IMR-90 (cell line): Measurements from ENCODE around the gene OR6C74. TPM values are rescaled to one million over a fixed set of nuclear protein-coding genes. Genes with fewer than 3 reads are reported as not detected.

ENCODE experiments used
- ATAC-seq: fragments of 200-7000 bp; cut with Tn5 transposase; 2 replicates; pipeline ENCODE4 v1.9.1; 2020; ENCODE audit warnings: low read depth, mild to moderate bottlenecking, moderate library complexity
- BruUV-seq: library from RNA; stranded (reverse); fragments of 400-500 nt; replicated peaks from 2 replicates; lab custom pipeline; 2021; lab: Mats Ljungman, UMichigan
- CTCF ChIA-PET: fragments of 300-600 bp; formaldehyde crosslinking; extraction: SDS; loops from one replicate; lab custom pipeline; 2021; ENCODE audit warnings: antibody characterized with exemption; lab: Yijun Ruan, JAX
- POLR2A ChIA-PET: fragments of 300-600 bp; sonication (Branson Sonifier 250); formaldehyde crosslinking; loops from one replicate; lab custom pipeline; 2022; ENCODE audit warnings: antibody characterized with exemption; ENCODE audit not compliant: unreplicated experiment; lab: Charles Lee
- DNase-seq: peaks from one replicate; pipeline ENCODE4 v3.0.0; 2013
- H2AFZ ChIP-seq: replicated peaks from 2 replicates; pipeline ENCODE3; 2013; ENCODE audit warnings: low read length, mild to moderate bottlenecking; ENCODE audit not compliant: poor library complexity
- H2AK5ac ChIP-seq: 2 replicates; pipeline ENCODE4 v1.6.1; 2013; ENCODE audit warnings: low read depth, low read length, inconsistent platforms
- H2AK9ac ChIP-seq: replicated peaks from 2 replicates; pipeline ENCODE3; 2013; ENCODE audit warnings: mild to moderate bottlenecking, low read depth, low read length, moderate library complexity; ENCODE audit not compliant: poor library complexity
- H2BK120ac ChIP-seq: 2 replicates; pipeline ENCODE4 v1.6.1; 2013; ENCODE audit warnings: low read depth, low read length, inconsistent platforms
- H2BK15ac ChIP-seq: 3 replicates; pipeline ENCODE4 v1.6.1; 2013; ENCODE audit warnings: low read depth, low read length, inconsistent platforms
- H2BK20ac ChIP-seq: 2 replicates; pipeline ENCODE4 v1.6.1; 2013; ENCODE audit warnings: low read depth, mild to moderate bottlenecking, inconsistent platforms, low read length, moderate library complexity
- H2BK5ac ChIP-seq: 2 replicates; pipeline ENCODE4 v1.6.1; 2013; ENCODE audit warnings: mild to moderate bottlenecking, low read depth, low read length, inconsistent platforms; ENCODE audit not compliant: poor library complexity, severe bottlenecking
- H3K14ac ChIP-seq: replicated peaks from 2 replicates; pipeline ENCODE4 v1.6.1; 2013; ENCODE audit warnings: low read depth, low read length, inconsistent platforms
- H3K18ac ChIP-seq: 2 replicates; pipeline ENCODE4 v1.6.1; 2013; ENCODE audit warnings: low read depth, low read length, control low read depth
- H3K23ac ChIP-seq: 2 replicates; pipeline ENCODE4 v1.6.1; 2013; ENCODE audit warnings: low read depth, low read length, inconsistent platforms
- H3K27ac ChIP-seq: 2 replicates; pipeline ENCODE4 v1.5.1; 2013; ENCODE audit warnings: mild to moderate bottlenecking, control low read depth, low read length; ENCODE audit not compliant: insufficient read depth
- H3K27me3 ChIP-seq: 2 replicates; pipeline ENCODE4 v1.6.1; 2013; ENCODE audit warnings: low read length; ENCODE audit not compliant: control insufficient read depth, insufficient read depth
- H3K36me3 ChIP-seq: 2 replicates; pipeline ENCODE4 v1.6.1; 2013; ENCODE audit warnings: low read length, mixed read lengths; ENCODE audit not compliant: control insufficient read depth, insufficient read depth
- H3K4ac ChIP-seq: 2 replicates; pipeline ENCODE4 v1.6.1; 2013; ENCODE audit warnings: low read depth, low read length, inconsistent platforms
- H3K4me1 ChIP-seq: 2 replicates; pipeline ENCODE4 v1.6.1; 2013; ENCODE audit warnings: low read length, mixed read lengths; ENCODE audit not compliant: control insufficient read depth, insufficient read depth
- H3K4me2 ChIP-seq: 2 replicates; pipeline ENCODE4 v1.6.1; 2013; ENCODE audit warnings: low read depth, mild to moderate bottlenecking, control low read depth, low read length, moderate library complexity
- H3K4me3 ChIP-seq: 2 replicates; pipeline ENCODE4 v1.5.1; 2013; ENCODE audit warnings: low read depth, mild to moderate bottlenecking, control low read depth, low read length, moderate library complexity; ENCODE audit not compliant: insufficient read depth
- H3K56ac ChIP-seq: 2 replicates; pipeline ENCODE4 v1.6.1; 2013; ENCODE audit warnings: low read length, inconsistent platforms; ENCODE audit not compliant: insufficient read depth; ENCODE audit errors: extremely low read depth
- H3K79me1 ChIP-seq, 2 experiments: 2 replicates each; pipeline ENCODE4 v1.6.1; 2013; ENCODE audit warnings: low read length in 2 of 2, inconsistent platforms in 1 of 2, low read depth in 1 of 2
- H3K9ac ChIP-seq: 2 replicates; pipeline ENCODE4 v1.6.1; 2013; ENCODE audit warnings: low read depth, low read length, control low read depth
- H3K9me1 ChIP-seq: 2 replicates; pipeline ENCODE4 v1.6.1; 2013; ENCODE audit warnings: low read length, inconsistent platforms; ENCODE audit not compliant: insufficient read depth
- H3K9me3 ChIP-seq: 2 replicates; pipeline ENCODE4 v1.6.1; 2013; ENCODE audit warnings: low read length; ENCODE audit not compliant: control insufficient read depth, insufficient read depth
- H4K20me1 ChIP-seq: 2 replicates; pipeline ENCODE4 v1.6.1; 2013; ENCODE audit warnings: low read length, inconsistent platforms; ENCODE audit not compliant: insufficient read depth
- H4K5ac ChIP-seq: 2 replicates; pipeline ENCODE4 v1.6.1; 2013; ENCODE audit warnings: mild to moderate bottlenecking, low read depth, low read length, control low read depth
- H4K8ac ChIP-seq, 2 experiments: 2 replicates each; pipeline ENCODE4 v1.6.1; 2013; ENCODE audit warnings: low read depth in 2 of 2, low read length in 2 of 2, control low read depth in 1 of 2, inconsistent platforms in 1 of 2
- H4K91ac ChIP-seq: 2 replicates; pipeline ENCODE4 v1.6.1; 2013; ENCODE audit warnings: low read depth, low read length, inconsistent platforms; ENCODE audit not compliant: insufficient read depth
- BHLHE40 ChIP-seq: fragments of 150-350 bp; IDR thresholded peaks from 2 replicates; pipeline ENCODE4 v1.6.1; 2016; ENCODE audit warnings: mild to moderate bottlenecking, low read depth, low read length
- CEBPB ChIP-seq: IDR thresholded peaks from 2 replicates; pipeline ENCODE4 v1.6.1; 2012; ENCODE audit warnings: low read depth, low read length, improper control_type of control experiment
- CHD1 ChIP-seq: IDR thresholded peaks from 2 replicates; pipeline ENCODE4 v1.6.1; 2012; ENCODE audit warnings: low read depth, low read length, improper control_type of control experiment
- ELK1 ChIP-seq: fragments of 150-350 bp; IDR thresholded peaks from 2 replicates; pipeline ENCODE4 v1.6.1; 2016; ENCODE audit warnings: low read depth, mild to moderate bottlenecking, low read length, moderate library complexity, borderline replicate concordance
- FOS ChIP-seq: fragments of 150-350 bp; IDR thresholded peaks from 2 replicates; pipeline ENCODE4 v1.6.1; 2016; ENCODE audit warnings: low read depth, low read length
- MAFK ChIP-seq: IDR thresholded peaks from 2 replicates; pipeline ENCODE4 v1.6.1; 2012; ENCODE audit warnings: low read depth, low read length, improper control_type of control experiment
- NFE2L2 ChIP-seq: fragments of 150-350 bp; IDR thresholded peaks from 2 replicates; pipeline ENCODE4 v1.6.1; 2016; ENCODE audit warnings: low read depth, mild to moderate bottlenecking, low read length
- POLR2A ChIP-seq: IDR thresholded peaks from 2 replicates; pipeline ENCODE4 v1.6.1; 2012; ENCODE audit warnings: mild to moderate bottlenecking, low read depth, low read length
- RCOR1 ChIP-seq: IDR thresholded peaks from 2 replicates; pipeline ENCODE4 v1.6.1; 2012; ENCODE audit warnings: mild to moderate bottlenecking, low read length, improper control_type of control experiment; ENCODE audit not compliant: insufficient replicate concordance
- USF2 ChIP-seq: fragments of 150-350 bp; IDR thresholded peaks from 2 replicates; pipeline ENCODE4 v1.6.1; 2017; ENCODE audit warnings: mild to moderate bottlenecking, antibody characterized with exemption, low read length, low read depth
- dilution Hi-C: fragments of 300-500 bp; cut with HindIII; formaldehyde crosslinking; loops from one replicate; pipeline ENCODE4 v1.14.3; 2018; ENCODE audit warnings: low sequenced_read_pairs; ENCODE audit not compliant: unreplicated experiment
- in situ Hi-C: fragments of 300-500 bp; cut with MboI; formaldehyde crosslinking; loops from 3 replicates; pipeline ENCODE4 v1.14.3; 2019; ENCODE audit warnings: low sequenced_read_pairs, inconsistent platforms, mixed read lengths
- intact Hi-C: fragments of 100-400 bp; cut with micrococcal nuclease; formaldehyde crosslinking; loops from 2 replicates; pipeline ENCODE4 v1.10.0; 2022
- polyA plus RNA-seq, 3 experiments: library from polyadenylated mRNA; depleted of rRNA; stranded (reverse); fragments of >200 nt; gene quantifications; 2 replicates each; pipeline ENCODE4 v1.2.3, GENCODE V29; 2012; ENCODE audit warnings: low replicate concordance in 1 of 3
- total RNA-seq: library from RNA; depleted of rRNA; stranded (reverse); fragments of >200 nt; gene quantifications from 2 replicates; pipeline ENCODE4 v1.2.3, GENCODE V29; 2012

Gene OR6C74
- total and polyA plus RNA-seq, 2 of the 4 experiments (the other 2 are of a cell fraction), result not detected

GRCh38 chr12:55253281-55253680 is 8.9 kb downstream of the OR6C74 start:
- Histone ChIP-seq H2BK120ac (no peak overlapping the region), H3K27ac (no peak overlapping the region), H3K4me2 (no peak overlapping the region), H3K4me1 (no peaks in the 10 kb centered on the region), H3K9ac (no peak overlapping the region), H3K56ac (no peak overlapping the region), H3K14ac (no peak overlapping the region), H2AK5ac (no peak overlapping the region), H2AFZ (no peak overlapping the region), H3K18ac (no peak overlapping the region), H3K9me1 (no peaks in the 10 kb centered on the region), H3K9me3 (no peaks in the 10 kb centered on the region), H3K23ac (no peak overlapping the region), H4K20me1 (no peaks in the 10 kb centered on the region), H3K4me3 (no peak overlapping the region), H4K5ac (no peak overlapping the region), H4K91ac (no peak overlapping the region), H2AK9ac (no peak overlapping the region), H3K79me1 (no peaks in the 10 kb centered on the region), H4K8ac (no peak overlapping the region), H3K36me3 (no peaks in the 10 kb centered on the region), H3K4ac (no peak overlapping the region), H2BK5ac (no peak overlapping the region), H3K27me3 (no peaks in the 10 kb centered on the region), H2BK15ac (no peak overlapping the region), H2BK20ac (no peak overlapping the region)
- dilution Hi-C loops (no loop called here), intact Hi-C loops (no loop called here), in situ Hi-C loops (no loop called here)
- DNase-seq (no peak), ATAC-seq (no peak)
- BruUV-seq, result no TSS peak
- TF ChIP-seq ELK1 (no peak), POLR2A (no peak), FOS (no peak), MAFK (no peak), RCOR1 (no peak), CHD1 (no peak), USF2 (no peak), NFE2L2 (no peak), CEBPB (no peak), BHLHE40 (no peak)
- POLR2A ChIA-PET, result no interaction called here
- CTCF ChIA-PET, result no interaction called here
